ENCODE measurements around the gene MCU. TPM values are rescaled to one million over a fixed set of nuclear protein-coding genes. Genes with fewer than 3 reads are reported as not detected.

Gene MCU
- total and polyA plus RNA-seq, 2 of the 4 experiments (the other 2 are of a cell fraction) = 36.2 to 36.7 TPM

- peaks cover 33 to 62% of the 10 kb centered on the region in 2 experiments for H3K79me1 ChIP-seq (ENCODE audit: low read depth in 1 of 2, low read length in 2 of 2)
- H4K5ac ChIP-seq (ENCODE audit: low read depth, low read length) = no peak overlapping the region
- no CpG with 5 or more reads among the region's 4 CpGs for WGBS, 2 experiments (ENCODE audit: extremely low coverage in 2 of 2, insufficient read length in 1 of 2)
- peaks cover 3% of the 10 kb centered on the region; the same call in 1 of the 2 replicates for H3K36me3 ChIP-seq (ENCODE audit: control insufficient read depth, insufficient read depth, low read length)
- no peak overlapping the region for H3K23ac ChIP-seq (ENCODE audit: low read depth, low read length)
- H2BK5ac ChIP-seq (ENCODE audit: low read depth, low read length, poor library complexity, severe bottlenecking) = no peak overlapping the region
- intact Hi-C loops (cut with micrococcal nuclease) (no loop called here), dilution Hi-C loops (cut with HindIII; ENCODE audit: low sequenced_read_pairs, unreplicated experiment) (no loop called here), in situ Hi-C loops (cut with MboI; ENCODE audit: low sequenced_read_pairs) (no loop called here)
- DNase-seq (no peak), ATAC-seq (ENCODE audit: low read depth) (no peak)
- no peak overlapping the region for H2BK20ac ChIP-seq (ENCODE audit: low read depth, low read length)
- H3K4me3 ChIP-seq (ENCODE audit: insufficient read depth, low read depth, low read length) = no peak overlapping the region
- no peak overlapping the region for H4K91ac ChIP-seq (ENCODE audit: insufficient read depth, low read depth, low read length)
- H3K9me3 ChIP-seq (ENCODE audit: control insufficient read depth, insufficient read depth, low read length) = no peaks in the 10 kb centered on the region
- no peak overlapping the region for H3K14ac ChIP-seq (replicated peaks; ENCODE audit: low read depth, low read length)
- peaks cover 6% of the 10 kb centered on the region; the same call in 1 of the 2 replicates for H4K20me1 ChIP-seq (ENCODE audit: insufficient read depth, low read length)
- no TSS peak for BruUV-seq (replicated peaks)
- H3K9ac ChIP-seq (ENCODE audit: low read depth, low read length) = no peak overlapping the region
- peaks cover 4% of the 10 kb centered on the region for H3K9me1 ChIP-seq (ENCODE audit: insufficient read depth, low read length)
- H2AK5ac ChIP-seq (ENCODE audit: low read depth, low read length) = no peak overlapping the region
- no peak for TF ChIP-seq ELK1 (IDR thresholded peaks at IDR 0.05; ENCODE audit: borderline replicate concordance, low read depth, low read length)
- TF ChIP-seq MXI1 (IDR thresholded peaks at IDR 0.05; ENCODE audit: borderline replicate concordance, low read depth, low read length) = no peak
- no peak for TF ChIP-seq BHLHE40 (IDR thresholded peaks at IDR 0.05; ENCODE audit: low read depth, low read length)
- no peak for TF ChIP-seq CEBPB (IDR thresholded peaks at IDR 0.05; ENCODE audit: low read depth, low read length)
- no peak for TF ChIP-seq RFX5 (IDR thresholded peaks at IDR 0.05; ENCODE audit: low read depth, low read length)
- TF ChIP-seq CTCF (conservative IDR thresholded peaks at IDR 0.05; ENCODE audit: low read depth, low read length) = no peak
- no peak for TF ChIP-seq RAD21 (IDR thresholded peaks at IDR 0.05; ENCODE audit: low read length)
- no peak for TF ChIP-seq MAFK (IDR thresholded peaks at IDR 0.05; ENCODE audit: low read depth, low read length)
- TF ChIP-seq USF2 (IDR thresholded peaks at IDR 0.05; ENCODE audit: low read depth, low read length) = no peak
- TF ChIP-seq SMC3 (IDR thresholded peaks at IDR 0.05; ENCODE audit: low read depth, low read length) = no peak
- no peak for TF ChIP-seq NFE2L2 (IDR thresholded peaks at IDR 0.05; ENCODE audit: low read depth, low read length)
- TF ChIP-seq CHD1 (IDR thresholded peaks at IDR 0.05; ENCODE audit: low read depth, low read length) = no peak
- no peak for TF ChIP-seq FOS (IDR thresholded peaks at IDR 0.05; ENCODE audit: low read depth, low read length)
- TF ChIP-seq MAZ (IDR thresholded peaks at IDR 0.05; ENCODE audit: borderline replicate concordance, low read depth, low read length) = no peak
- H3K27ac ChIP-seq (ENCODE audit: insufficient read depth, low read length) = no peak overlapping the region
- H3K4me1 ChIP-seq (ENCODE audit: control insufficient read depth, insufficient read depth, low read length) = peaks cover 8% of the 10 kb centered on the region
- no peak overlapping the region for H2BK120ac ChIP-seq (ENCODE audit: low read depth, low read length)
- H3K18ac ChIP-seq (ENCODE audit: low read depth, low read length) = no peak overlapping the region
- H3K27me3 ChIP-seq (ENCODE audit: control insufficient read depth, insufficient read depth, low read length) = no peaks in the 10 kb centered on the region
- no peak overlapping the region for H3K56ac ChIP-seq (ENCODE audit: extremely low read depth, insufficient read depth, low read length)
- ChIA-PET CTCF (interaction anchor here (0.6 kb wide), 1 partner anchor 89 kb away, joined by 3 read pairs; no protein-coding TSS in a partner anchor), POLR2A (ENCODE audit: unreplicated experiment) (no interaction called here)
- no peak overlapping the region for H2AFZ ChIP-seq (replicated peaks; ENCODE audit: low read length, poor library complexity)
- no peak overlapping the region for H3K4me2 ChIP-seq (ENCODE audit: low read depth, low read length)
- no peak overlapping the region for H3K4ac ChIP-seq (ENCODE audit: low read depth, low read length)
- H2BK15ac ChIP-seq (ENCODE audit: low read depth, low read length) = no peak overlapping the region
- no peak overlapping the region for H2AK9ac ChIP-seq (replicated peaks; ENCODE audit: low read depth, low read length, poor library complexity)
- H4K8ac ChIP-seq (ENCODE audit: low read depth in 2 of 2, low read length in 2 of 2) = no peak overlapping the region
Observed at GRCh38 chr10:72796538-72796937, 104.6 kb downstream of the MCU start.

Data from IMR-90 (cell line).